GM21360 (cell line): ENCODE data around the gene ZBTB44.
"Not testable (repeated sequence)": the region's sequence is repeated elsewhere in the genome, so short reads cannot be mapped to it uniquely, and the experiment has no call there.

Experiments
- ATAC-seq: cut with Tn5 transposase; IDR thresholded peaks from one replicate; pipeline ENCODE4 v1.9.1; 2021; ENCODE audit warnings: mild to moderate bottlenecking, moderate library complexity; ENCODE audit not compliant: unreplicated experiment

ZBTB44 gene, protein sequence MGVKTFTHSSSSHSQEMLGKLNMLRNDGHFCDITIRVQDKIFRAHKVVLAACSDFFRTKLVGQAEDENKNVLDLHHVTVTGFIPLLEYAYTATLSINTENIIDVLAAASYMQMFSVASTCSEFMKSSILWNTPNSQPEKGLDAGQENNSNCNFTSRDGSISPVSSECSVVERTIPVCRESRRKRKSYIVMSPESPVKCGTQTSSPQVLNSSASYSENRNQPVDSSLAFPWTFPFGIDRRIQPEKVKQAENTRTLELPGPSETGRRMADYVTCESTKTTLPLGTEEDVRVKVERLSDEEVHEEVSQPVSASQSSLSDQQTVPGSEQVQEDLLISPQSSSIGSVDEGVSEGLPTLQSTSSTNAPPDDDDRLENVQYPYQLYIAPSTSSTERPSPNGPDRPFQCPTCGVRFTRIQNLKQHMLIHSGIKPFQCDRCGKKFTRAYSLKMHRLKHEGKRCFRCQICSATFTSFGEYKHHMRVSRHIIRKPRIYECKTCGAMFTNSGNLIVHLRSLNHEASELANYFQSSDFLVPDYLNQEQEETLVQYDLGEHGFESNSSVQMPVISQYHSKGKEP

DNA sequence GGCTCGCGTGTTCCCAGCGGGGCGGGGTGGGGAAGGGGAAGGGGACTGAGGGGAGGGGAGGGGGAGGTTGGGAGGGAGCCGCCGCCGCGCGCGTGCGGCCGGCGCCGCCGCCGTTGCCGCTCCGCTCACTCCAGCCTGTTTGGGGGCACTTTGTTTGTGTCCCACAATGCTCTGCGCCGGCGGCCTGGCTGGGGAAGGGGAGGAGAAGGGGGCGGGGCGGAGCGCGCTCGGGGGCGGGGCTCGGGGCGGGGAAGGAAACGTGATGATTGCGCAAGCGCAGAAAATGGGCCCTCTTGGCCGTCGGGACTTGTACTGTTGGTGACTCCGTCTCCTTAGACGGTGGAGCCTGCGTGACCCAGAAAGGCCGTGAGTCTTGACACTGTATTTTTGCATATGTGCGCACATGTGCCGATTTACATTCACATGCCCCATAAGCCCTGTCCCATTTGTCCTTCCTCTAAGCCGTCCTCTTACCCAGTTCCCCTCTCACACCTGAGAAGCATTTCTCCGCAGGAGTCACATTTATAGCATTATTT lies at the start of gene ZBTB44:
Gene ZBTB44 (minus strand): TSS at position 168 of the 536 bp plus-strand sequence. CDS start 53,044 bp downstream, outside the sequence.
- peak; percentile 65 for ATAC-seq

DNA sequence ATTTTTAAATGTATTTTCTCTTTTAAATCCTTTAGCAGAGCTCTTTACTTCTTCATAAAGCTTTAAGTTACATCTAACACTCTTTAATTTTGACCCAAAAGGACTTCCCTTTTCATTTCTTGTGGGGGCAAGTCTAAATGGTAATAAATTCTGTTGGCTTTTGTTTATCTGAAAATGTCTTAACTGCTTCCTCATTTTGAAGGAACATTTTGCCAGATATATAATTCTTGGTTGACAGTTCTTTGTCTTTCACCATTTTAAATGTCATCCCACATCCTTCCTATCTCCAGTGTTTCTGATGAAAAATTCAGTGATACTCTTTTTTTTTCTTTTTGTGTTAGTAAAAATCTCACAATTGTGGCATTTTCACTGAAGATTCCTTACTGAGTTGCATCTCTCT lies 44.7 kb upstream of the ZBTB44 start:
- ATAC-seq = no peak

DNA sequence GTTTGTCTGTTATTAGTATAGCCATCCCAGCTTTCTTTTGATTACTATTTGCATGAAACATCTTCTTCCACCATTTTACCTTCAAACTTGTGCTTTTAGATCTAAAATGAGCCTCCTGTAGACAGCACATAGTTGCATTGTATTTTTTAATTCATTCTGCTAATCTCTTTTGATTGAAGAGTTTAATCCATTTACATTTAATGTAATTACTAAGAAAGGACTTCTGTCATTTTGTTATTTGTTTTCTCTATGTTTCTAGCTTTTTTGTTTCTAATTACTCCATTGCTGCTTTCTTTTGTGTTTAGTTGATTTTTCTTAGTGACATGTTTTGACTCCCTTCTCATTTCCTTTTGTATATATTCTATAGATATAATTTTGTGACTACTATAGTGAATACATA lies 43.7 kb upstream of the ZBTB44 start:
- no peak for ATAC-seq

DNA sequence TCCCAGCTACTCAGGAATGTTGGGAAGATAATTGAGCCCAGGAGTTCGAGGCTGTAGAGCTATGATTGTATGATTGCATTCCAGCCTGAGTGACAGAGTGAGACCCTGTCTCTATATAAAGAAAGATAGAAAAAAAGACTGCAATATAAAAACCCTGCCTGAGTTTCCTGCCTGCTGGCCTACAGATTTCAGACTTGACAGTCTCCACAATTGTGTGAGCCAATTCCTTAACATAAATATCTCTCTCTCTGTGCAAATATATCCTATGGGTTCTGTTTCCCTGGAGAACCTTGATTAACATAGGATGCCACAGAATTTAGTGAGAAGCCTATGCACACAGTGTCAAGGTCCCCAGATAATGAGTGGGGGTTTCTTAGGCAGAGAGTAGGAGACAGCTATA lies 32.5 kb upstream of the ZBTB44 start:
- no peak for ATAC-seq

DNA sequence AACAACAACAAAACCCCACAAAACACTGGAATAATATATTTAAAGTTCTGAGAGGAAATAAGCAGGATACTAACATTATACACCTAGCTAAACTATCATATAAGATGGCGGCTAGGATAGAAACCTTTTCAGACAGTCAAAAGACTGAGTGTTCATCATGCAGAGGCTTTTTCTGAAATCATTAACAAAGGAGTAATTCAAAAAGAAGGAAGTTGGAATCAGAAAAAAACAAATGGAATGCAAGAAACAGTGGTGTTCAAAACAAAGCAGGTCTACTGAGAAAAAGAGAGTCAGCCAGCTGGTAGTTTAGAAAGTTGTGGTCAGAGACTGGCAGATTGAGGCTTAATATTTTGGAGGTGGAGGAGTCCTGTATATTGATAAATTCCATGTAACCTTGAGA lies 30.1 kb upstream of the ZBTB44 start:
- ATAC-seq = no peak

DNA sequence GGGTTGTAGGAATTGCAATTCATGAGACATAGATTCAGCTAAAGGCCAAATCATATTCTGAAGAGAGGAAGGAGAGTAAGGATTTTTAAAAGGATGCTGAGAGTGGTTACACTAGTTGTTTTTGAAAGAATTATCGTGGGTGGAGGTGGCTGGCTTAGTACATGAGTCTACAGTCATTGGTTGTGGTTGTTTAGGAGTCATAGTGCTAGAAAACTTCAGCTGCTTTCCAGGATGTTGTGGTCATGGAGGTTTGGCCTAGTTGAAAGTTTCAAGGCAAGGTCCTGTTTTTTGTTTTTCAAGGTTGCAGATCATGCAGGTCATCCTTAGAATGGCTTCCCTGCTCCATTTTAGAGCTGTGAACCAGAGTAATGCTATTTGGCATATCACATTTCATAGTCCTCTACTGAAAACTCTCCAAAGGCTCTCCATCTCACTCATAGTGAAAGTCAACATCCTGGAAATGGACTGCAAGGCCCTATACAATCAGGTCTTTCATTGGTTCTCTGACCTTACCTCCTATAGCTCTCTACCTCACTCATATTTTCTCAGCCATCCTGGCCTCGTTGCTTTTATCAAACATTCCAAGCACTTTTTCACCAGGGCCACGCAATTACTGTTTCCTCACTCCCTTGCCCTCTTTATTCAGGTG lies 26.1 kb upstream of the ZBTB44 start:
- no peak for ATAC-seq

DNA sequence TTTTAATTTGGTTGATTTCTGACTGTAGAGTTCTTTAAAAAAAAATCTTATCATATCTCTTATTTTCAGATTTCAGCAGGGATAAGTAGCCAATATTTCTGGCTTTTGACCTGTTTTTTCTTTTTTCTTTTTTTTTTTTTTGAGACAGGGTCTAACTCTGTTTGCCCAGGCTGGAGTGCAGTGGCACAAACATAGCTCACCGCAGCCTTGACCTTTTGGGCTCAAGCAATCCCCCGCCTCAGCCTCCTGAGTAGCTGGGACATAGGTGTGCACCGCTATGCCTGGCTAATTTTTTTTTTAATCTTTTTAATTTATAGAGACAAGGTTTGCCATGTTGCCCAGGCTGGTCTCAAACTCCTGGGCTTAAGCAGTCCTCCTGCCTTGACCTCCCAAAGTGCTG lies 23.9 kb upstream of the ZBTB44 start:
- ATAC-seq = no peak

DNA sequence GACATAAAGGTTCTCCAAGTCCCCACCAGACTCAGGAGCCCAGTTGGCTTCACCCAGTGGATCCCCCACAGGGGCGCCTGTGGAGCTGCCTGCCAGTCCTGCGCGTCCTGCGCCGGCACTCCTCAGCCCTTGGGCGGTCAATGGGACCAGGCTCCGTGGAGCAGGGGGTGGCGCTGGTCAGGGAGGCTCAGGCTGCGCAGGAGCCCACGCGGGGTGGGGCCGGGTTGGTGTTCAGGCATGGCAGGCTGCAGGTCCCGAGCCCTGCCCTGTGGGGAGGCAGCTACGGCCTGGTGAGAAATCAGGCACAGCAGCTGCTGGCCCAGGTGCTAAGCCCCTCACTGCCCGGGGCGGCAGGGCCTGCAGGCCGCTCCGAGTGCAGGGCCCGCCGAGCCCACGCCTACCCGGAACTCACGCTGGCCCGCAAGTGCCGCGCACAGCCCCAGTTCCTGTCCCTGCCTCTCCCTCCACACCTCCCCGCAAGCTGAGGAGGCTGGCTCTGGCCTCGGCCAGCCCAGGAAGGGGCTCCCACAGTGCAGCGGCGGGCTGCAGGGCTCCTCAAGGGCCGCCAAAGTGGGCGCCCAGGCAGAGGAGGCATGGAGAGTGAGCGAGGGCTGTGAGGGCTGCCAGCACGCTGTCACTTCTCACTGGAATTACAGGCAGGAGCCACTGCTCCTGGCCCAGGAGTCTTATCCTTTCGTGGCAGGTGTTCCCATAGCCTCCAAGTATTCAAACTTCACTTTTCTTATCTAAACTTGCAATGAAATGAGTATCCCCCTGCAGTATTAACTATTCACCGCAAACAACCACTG lies 22.8 kb upstream of the ZBTB44 start:
- ATAC-seq = no peak

DNA sequence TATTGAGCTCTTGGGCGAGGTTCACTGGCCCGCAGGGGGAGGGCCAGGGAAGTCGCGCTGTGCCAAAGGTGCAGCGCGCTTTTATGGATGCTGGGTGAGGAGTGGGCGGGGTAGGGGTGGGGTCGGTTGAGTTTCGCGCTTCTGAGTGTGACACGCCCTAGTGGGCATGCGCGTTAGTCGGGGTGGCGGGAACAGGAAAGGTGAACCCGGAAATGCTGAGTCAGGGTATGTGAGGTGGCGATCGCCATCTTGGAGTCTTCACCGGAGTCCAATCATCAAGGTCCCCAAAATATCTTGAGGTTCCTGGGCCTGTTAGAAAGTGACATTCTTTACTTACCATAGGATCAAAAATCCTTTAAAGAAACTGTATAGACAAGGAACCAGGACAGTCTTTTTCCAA lies 16.7 kb upstream of the ZBTB44 start:
- ATAC-seq = not testable (repeated sequence)

DNA sequence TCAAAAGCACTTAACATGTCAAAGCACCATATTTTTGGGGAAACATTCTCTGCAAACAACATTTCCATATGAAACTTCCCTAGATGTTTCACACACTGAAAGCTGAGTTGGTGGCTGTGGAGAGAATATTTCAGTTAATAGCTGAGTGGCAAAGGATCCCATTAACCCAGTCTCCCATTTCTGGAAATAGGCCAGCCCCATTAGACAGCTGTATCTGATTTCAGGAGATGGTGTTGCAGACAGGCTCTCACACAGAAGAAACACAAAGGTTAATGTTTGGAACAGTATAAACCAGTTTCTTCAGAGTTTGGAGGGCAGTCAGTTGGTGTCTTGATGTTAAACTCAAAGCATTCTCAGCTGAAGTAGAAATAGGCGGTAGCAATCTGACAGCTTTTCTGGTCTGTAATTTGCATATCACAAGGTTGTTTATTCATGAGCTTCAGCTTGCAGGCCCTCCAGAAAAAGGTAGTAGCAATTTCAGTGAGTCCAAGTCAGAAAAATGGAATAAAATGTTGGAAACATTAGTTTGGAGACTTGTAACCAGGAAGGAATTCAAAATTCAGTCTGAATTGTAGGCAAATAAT lies 15.5 kb upstream of the ZBTB44 start:
- no peak for ATAC-seq

DNA sequence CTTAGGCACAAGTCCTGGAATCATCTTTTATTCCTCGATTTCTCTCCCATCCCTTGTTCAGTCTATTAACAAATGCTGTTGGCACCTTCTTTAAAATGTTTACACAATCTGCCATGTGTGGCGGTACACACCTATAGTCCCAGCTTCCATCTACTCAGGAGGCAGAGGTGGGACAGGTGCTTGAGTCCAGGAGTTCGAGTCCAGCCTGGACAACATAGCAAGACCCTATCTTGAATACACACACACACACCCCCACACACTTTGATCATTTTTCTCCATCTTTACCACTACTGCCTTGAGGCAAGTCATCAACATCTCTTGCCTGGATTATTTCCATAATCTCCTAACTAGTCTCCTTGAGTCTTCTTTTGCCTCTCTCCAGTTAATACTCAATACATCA lies 13.7 kb upstream of the ZBTB44 start:
- ATAC-seq = no peak

DNA sequence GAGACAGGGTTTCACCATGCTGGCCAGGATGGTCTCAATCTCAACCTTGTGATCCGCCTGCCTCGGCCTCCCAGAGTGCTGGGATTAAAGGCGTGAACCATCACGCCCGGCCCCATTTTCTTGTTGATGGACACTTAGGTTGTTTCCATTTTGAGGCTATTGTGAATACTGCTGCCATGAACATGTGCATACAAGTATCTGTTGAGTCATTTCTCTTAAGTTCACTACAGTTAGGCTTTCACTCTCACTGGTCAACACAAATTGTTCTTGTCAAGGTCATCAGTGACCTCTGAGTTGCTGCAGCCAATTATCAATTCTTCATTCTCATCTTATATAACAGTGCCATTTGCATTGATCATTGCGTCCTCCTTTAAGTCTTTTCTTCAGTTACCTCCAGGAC lies 13.0 kb upstream of the ZBTB44 start:
- ATAC-seq = no peak

DNA sequence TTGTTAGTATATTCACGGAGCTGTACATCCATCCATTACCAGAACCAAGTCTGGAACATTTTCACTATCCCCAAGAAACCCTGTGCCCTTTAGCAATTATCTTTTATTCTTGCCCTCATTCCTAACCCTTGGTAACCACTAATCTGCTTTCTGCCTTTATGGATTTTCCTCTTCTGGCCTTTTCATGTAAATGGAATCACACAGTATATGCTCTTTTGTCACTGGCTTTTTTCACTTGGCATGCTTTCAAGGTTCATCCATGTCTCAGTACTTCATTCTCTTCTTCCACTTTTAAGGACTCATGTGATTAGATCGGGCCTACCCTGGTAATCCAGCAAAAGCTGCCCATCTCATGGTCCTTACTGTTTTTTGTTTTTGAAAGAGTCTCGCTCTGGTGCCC lies 11.0 kb upstream of the ZBTB44 start:
- ATAC-seq = no peak

DNA sequence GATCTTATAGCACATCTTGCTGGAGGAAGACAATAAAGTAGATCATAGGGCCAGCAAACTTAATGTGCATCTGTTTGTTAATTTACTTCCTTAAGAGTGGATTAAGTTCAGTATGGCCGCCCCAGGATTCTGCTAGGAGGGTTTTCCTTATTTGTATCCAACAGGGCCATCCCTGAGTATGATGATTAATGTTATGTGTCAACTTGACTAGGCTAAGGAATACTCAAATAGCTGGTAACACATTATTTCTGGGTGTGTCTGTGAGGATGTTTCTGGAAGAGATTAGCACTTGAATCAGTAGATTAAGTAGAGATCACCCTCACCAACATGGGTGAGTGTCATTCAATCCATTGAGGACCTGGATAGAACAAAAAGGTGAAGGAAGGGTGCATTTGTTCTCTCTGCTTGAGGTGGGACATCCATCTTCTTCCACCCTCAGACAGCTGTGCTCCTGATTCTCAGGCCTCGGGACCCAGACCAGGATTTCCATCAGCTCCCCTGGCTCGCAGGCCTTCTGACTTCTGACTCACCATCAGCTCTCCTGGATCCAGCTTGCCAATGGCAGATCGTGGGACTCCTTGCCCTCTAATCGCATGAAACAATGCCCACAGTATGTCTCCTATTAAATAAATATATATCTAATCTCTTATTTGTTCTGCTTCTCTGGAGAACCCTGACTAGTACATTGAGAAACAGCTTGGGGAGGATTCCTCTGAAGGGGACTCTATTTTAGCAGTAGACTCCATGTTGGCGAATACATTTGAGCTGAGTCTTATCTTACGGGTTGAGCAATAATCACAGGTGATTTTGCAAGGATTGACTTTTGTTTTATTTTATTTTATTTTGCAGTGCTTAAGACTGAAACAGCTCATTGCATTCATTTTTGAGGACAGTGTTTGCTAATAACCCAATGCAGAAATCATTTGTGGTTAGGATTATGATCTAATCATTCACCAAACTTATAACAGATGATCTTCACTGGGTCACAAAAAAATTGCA lies 9.0 kb upstream of the ZBTB44 start:
- no peak for ATAC-seq

DNA sequence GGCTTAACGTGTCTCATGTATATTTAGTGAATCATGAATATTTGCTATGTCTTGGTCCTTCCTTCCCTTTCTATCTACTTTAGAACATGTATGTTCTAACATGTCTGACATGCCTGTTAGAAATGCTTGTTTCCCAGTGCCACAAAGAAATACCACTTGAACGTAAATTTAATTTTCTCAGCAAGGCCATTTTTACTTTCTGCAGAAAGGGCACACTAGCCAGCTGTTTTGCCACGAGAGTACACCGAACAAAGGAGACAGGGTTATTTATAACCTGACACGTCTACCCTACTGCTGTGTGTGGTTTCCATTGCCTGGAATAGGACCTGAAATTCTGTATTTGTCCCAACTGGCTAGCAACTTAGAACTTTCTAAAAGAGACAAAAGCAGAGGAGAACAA lies 7.4 kb upstream of the ZBTB44 start:
- no peak for ATAC-seq

DNA sequence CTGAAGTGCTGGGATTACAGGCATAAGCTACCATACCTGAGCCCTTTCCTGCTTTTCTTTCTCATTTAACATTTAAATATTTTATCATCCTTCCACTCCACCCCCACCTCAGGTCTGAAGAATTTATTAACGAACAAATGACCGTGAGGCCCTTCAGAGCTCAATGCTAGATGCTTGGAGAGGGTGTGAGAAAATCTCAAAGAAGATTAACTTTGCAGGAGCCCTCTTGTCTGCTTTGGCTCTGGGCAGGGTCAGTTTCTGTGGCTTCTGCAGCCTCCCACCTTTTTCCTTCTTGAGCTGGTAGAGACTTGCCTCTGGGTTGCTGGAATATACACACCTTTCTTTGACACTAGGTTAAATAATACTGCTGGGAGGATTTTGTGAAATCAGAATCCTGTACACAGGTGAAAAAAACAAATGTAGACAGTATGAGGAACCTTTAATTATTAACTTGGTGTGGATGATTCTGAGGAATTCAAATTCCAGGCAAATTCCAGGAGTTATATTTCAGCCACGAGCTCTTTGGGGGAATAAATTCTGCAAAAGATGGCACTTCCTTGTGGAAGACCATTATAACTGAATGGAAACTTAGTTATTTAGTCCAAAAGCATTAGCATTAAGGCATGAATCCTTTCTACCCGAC lies 3.4 kb upstream of the ZBTB44 start:
- no peak for ATAC-seq

DNA sequence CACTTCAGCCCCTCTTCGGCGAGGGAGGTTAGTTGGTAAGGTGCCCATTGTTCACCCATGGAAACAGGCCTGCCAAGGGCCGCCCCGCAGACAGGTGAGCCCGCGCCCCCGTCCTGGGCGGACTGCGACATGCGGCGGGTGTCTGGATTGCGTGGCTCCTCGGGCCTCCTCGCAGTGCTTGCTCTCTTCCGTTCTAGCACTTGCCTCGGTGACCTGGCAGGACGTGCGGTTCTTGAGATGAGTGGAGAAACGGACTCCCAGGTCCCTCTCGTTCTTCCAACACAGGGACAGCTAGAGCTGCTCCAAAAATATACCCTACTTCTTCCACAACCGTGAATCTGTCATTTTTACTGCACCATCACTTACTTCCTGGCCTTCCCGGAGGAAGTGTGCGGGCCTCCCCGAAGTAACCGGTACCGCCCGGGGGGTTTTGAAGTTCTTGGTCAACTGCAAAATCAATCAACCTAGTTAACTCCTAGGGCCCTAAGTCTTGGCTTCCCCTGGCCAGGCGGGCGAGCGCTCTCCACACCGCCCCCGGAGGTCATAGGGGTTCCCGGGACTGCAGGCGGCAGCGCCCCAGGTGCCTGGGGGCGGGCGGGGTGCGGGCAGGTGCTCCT lies 745 bp upstream of the ZBTB44 start:
- no peak for ATAC-seq

DNA sequence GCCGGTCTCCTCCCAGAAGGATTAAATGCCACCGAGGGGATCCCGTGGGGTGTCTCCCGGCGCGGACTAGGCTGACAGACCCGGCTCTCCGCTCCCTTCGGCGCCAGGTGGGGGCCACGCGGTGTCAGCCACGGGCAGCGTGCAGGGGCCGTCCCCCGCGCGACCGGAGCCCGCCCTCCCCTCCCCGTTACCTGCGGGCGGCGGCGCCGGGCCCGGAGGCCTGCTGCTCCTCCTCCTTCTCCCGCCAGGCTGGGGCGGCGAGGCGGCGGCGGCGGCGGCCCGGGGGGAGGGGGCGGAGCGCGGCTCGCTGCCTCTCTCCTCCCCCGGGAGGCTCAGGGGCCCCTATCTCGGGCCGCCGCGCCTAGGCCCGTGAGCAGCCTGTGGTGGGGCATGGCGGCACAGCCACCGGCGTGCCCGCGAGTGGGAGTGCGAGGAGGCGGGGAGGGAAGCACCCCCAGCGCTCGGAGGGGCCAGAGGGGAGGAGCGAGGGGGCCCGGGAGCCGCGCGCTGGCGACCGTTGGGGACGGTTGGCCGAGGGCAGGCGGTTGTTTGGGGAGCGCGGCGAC lies 450 bp downstream of the ZBTB44 start:
- peak; percentile 46 for ATAC-seq
